Smooth muscle cell (in vitro differentiated cells): Measurements from ENCODE around the gene DUSP22. TPM values are rescaled to one million over a fixed set of nuclear protein-coding genes. Genes with fewer than 3 reads are reported as not detected.

Experiments
- DNase-seq: peaks from one replicate; lab custom pipeline; 2025; ENCODE audit not compliant: unreplicated experiment; lab: John Stamatoyannopoulos, UW
- H2AFZ ChIP-seq: fragments of 200-600 bp; sonication (generic); 2 replicates; pipeline ENCODE4 v1.6.0; 2016; ENCODE audit warnings: antibody characterized with exemption, low read depth, mild to moderate bottlenecking
- H3F3A ChIP-seq: fragments of 200-600 bp; sonication (generic); 2 replicates; pipeline ENCODE4 v1.6.0; 2017; ENCODE audit warnings: antibody characterized with exemption, low read depth
- H3K27ac ChIP-seq: fragments of 200-600 bp; sonication (generic); 2 replicates; pipeline ENCODE4 v1.5.1; 2016; ENCODE audit warnings: low read depth, mild to moderate bottlenecking
- H3K27me3 ChIP-seq: fragments of 200-600 bp; sonication (generic); 2 replicates; pipeline ENCODE4 v1.6.1; 2016; ENCODE audit warnings: low read depth, mild to moderate bottlenecking
- H3K36me3 ChIP-seq: fragments of 200-600 bp; sonication (generic); 2 replicates; pipeline ENCODE4 v1.5.1; 2016; ENCODE audit warnings: low read depth
- H3K4me1 ChIP-seq: fragments of 200-600 bp; sonication (generic); 2 replicates; pipeline ENCODE4 v1.5.1; 2016; ENCODE audit warnings: low read depth
- H3K4me2 ChIP-seq: fragments of 200-600 bp; sonication (generic); 2 replicates; pipeline ENCODE4 v1.6.0; 2016; ENCODE audit warnings: mild to moderate bottlenecking
- H3K4me3 ChIP-seq: fragments of 200-600 bp; sonication (generic); 2 replicates; pipeline ENCODE4 v1.5.1; 2016; ENCODE audit warnings: mild to moderate bottlenecking
- H3K79me2 ChIP-seq: fragments of 200-600 bp; sonication (generic); 2 replicates; pipeline ENCODE4 v1.6.0; 2016; ENCODE audit warnings: low read depth, mild to moderate bottlenecking
- H3K9ac ChIP-seq: fragments of 200-600 bp; sonication (generic); 2 replicates; pipeline ENCODE4 v1.6.0; 2016; ENCODE audit warnings: low read depth
- H3K9me3 ChIP-seq: fragments of 200-600 bp; sonication (generic); replicated peaks from 2 replicates; pipeline ENCODE4 v1.5.1; 2016; ENCODE audit warnings: low read depth
- H4K20me1 ChIP-seq: fragments of 200-600 bp; sonication (generic); 2 replicates; pipeline ENCODE4 v1.6.0; 2016; ENCODE audit warnings: low read depth
- CTCF ChIP-seq: fragments of 200-600 bp; sonication (generic); IDR thresholded peaks from 2 replicates; pipeline ENCODE4 v1.5.1; 2017; ENCODE audit warnings: borderline replicate concordance, mild to moderate bottlenecking, antibody characterized with exemption; ENCODE audit not compliant: insufficient read depth, poor library complexity, severe bottlenecking
- WGBS: methylation state at CpG from one replicate; pipeline ENCODE4 v1.1.7; 2016; ENCODE audit warnings: low lambda C conversion rate; 5-methylcytosine and 5-hydroxymethylcytosine counted together
- polyA plus RNA-seq: library from polyadenylated mRNA; unstranded; fragments of >200 nt; fragmentation: Nextera tagmentation; extraction: Ambion mirVana; gene quantifications from 2 replicates; pipeline ENCODE4 v1.2.1, GENCODE V29; 2016
- total RNA-seq: library from RNA; depleted of rRNA; stranded (reverse); fragments of >200 nt; gene quantifications from 2 replicates; pipeline ENCODE4 v1.2.3, GENCODE V29; 2014

The DUSP22 gene
- total and polyA plus RNA-seq, 2 experiments from 2014 or later: 16.3 to 19.1 TPM

GRCh38 chr6:281469-282103 is 10.7 kb upstream of the DUSP22 start:
- no peak overlapping the region for H3K9ac ChIP-seq
- H2AFZ ChIP-seq: no peak overlapping the region
- H3K9me3 ChIP-seq: no peaks in the 10 kb centered on the region
- WGBS: 84% methylated on average over 7 of the region's 7 CpGs
- no peaks in the 10 kb centered on the region for H4K20me1 ChIP-seq
- TF ChIP-seq CTCF: no peak
- H3K4me2 ChIP-seq: no peak overlapping the region
- DNase-seq: no peak
- H3K27ac ChIP-seq: no peak overlapping the region
- no peaks in the 10 kb centered on the region for H3K36me3 ChIP-seq
- no peaks in the 10 kb centered on the region for H3F3A ChIP-seq
- H3K27me3 ChIP-seq: peaks cover 16% of the 10 kb centered on the region
- no peak overlapping the region for H3K4me3 ChIP-seq
- no peaks in the 10 kb centered on the region for H3K79me2 ChIP-seq
- no peaks in the 10 kb centered on the region for H3K4me1 ChIP-seq

- TF ChIP-seq CTCF: no peak
- no peaks in the 10 kb centered on the region for H3K36me3 ChIP-seq
- no peak overlapping the region for H2AFZ ChIP-seq
- H3K9me3 ChIP-seq: no peaks in the 10 kb centered on the region
- no peaks in the 10 kb centered on the region for H3K79me2 ChIP-seq
- H3F3A ChIP-seq: no peaks in the 10 kb centered on the region
- no peak overlapping the region for H3K4me2 ChIP-seq
- no peak overlapping the region for H3K27ac ChIP-seq
- DNase-seq: no peak
- H3K4me1 ChIP-seq: no peaks in the 10 kb centered on the region
- 88% methylated on average over 19 of the region's 19 CpGs for WGBS
- H3K27me3 ChIP-seq: peaks cover 16% of the 10 kb centered on the region
- H3K4me3 ChIP-seq: no peak overlapping the region
- no peak overlapping the region for H3K9ac ChIP-seq
- no peaks in the 10 kb centered on the region for H4K20me1 ChIP-seq
These were observed 10.0 kb upstream of the DUSP22 start for GRCh38 chr6:282177-282866.

- Histone ChIP-seq H3K79me2 (no peaks in the 10 kb centered on the region), H3F3A (no peaks in the 10 kb centered on the region), H4K20me1 (no peaks in the 10 kb centered on the region), H3K4me2 (no peak overlapping the region), H3K36me3 (no peaks in the 10 kb centered on the region), H3K27me3 (peaks cover 16% of the 10 kb centered on the region), H3K27ac (no peak overlapping the region), H3K9ac (no peak overlapping the region), H2AFZ (no peak overlapping the region), H3K9me3 (no peaks in the 10 kb centered on the region), H3K4me3 (no peak overlapping the region), H3K4me1 (no peaks in the 10 kb centered on the region)
- no peak for TF ChIP-seq CTCF
- 92% methylated on average over 14 of the region's 14 CpGs for WGBS
- no peak for DNase-seq
These were observed 9.3 kb upstream of the DUSP22 start for GRCh38 chr6:282867-283416.

- no peak overlapping the region for H2AFZ ChIP-seq
- H3K9ac ChIP-seq: no peak overlapping the region
- WGBS: 71% methylated on average over 4 of the region's 4 CpGs
- H3K4me2 ChIP-seq: no peak overlapping the region
- H3K9me3 ChIP-seq: no peaks in the 10 kb centered on the region
- H3K27ac ChIP-seq: no peak overlapping the region
- H3F3A ChIP-seq: no peaks in the 10 kb centered on the region
- peaks cover 16% of the 10 kb centered on the region for H3K27me3 ChIP-seq
- TF ChIP-seq CTCF: no peak
- H3K36me3 ChIP-seq: no peaks in the 10 kb centered on the region
- H3K79me2 ChIP-seq: no peaks in the 10 kb centered on the region
- H3K4me1 ChIP-seq: no peaks in the 10 kb centered on the region
- H4K20me1 ChIP-seq: no peaks in the 10 kb centered on the region
- no peak overlapping the region for H3K4me3 ChIP-seq
- no peak for DNase-seq
These were observed 7.8 kb upstream of the DUSP22 start for GRCh38 chr6:284486-284885.
